NOMO-1 treated with DMSO at 0.1 percent for 48 hours (cell line): Measurements from ENCODE around the gene IRF3.
"Not testable (repeated sequence)": the region's sequence is repeated elsewhere in the genome, so short reads cannot be mapped to it uniquely, and the experiment has no call there.

Experiments
- DNase-seq: peaks from one replicate; lab custom pipeline; 2025; ENCODE audit not compliant: unreplicated experiment; lab: John Stamatoyannopoulos, UW

IRF3 gene

GRCh38 chr19:49626226-49626625 lies 39.4 kb downstream of the IRF3 start:
- DNase-seq: no peak

- no peak for DNase-seq
Measured at GRCh38 chr19:49624967-49625910, 40.4 kb downstream of the IRF3 start.

- DNase-seq: not testable (repeated sequence)
Measured at GRCh38 chr19:49617860-49618259, 47.8 kb downstream of the IRF3 start.

GRCh38 chr19:49616945-49617344 lies 48.7 kb downstream of the IRF3 start:
- DNase-seq: no peak

GRCh38 chr19:49616532-49616931 lies 49.1 kb downstream of the IRF3 start:
- DNase-seq: no peak

GRCh38 chr19:49615861-49616260 lies 49.8 kb downstream of the IRF3 start:
- no peak for DNase-seq

GRCh38 chr19:49614096-49614833 lies 51.4 kb downstream of the IRF3 start:
- no peak for DNase-seq

- no peak for DNase-seq
Measured at GRCh38 chr19:49613374-49613773, 52.3 kb downstream of the IRF3 start.
